Measurements from ENCODE around the gene MRPS9.

The MRPS9 gene

GRCh38 chr2:105081006-105081601, 43.2 kb downstream of the MRPS9 start:
- no peak for DNase-seq

GRCh38 chr2:105082107-105082506, 44.2 kb downstream of the MRPS9 start:
- DNase-seq: no peak

GRCh38 chr2:105085525-105085924, 47.7 kb downstream of the MRPS9 start:
- no peak for DNase-seq

GRCh38 chr2:105087273-105087672, 49.4 kb downstream of the MRPS9 start:
- DNase-seq: no peak

GRCh38 chr2:105090091-105090490, 52.2 kb downstream of the MRPS9 start:
- no peak for DNase-seq

- no peak for DNase-seq
These were observed 54.9 kb downstream of the MRPS9 start for GRCh38 chr2:105092797-105093196.

GRCh38 chr2:105099153-105099552, 61.3 kb downstream of the MRPS9 start:
- DNase-seq: no peak

- DNase-seq: no peak
These were observed 62.4 kb downstream of the MRPS9 start for GRCh38 chr2:105100046-105100840.

- DNase-seq: no peak
These were observed 64.1 kb downstream of the MRPS9 start for GRCh38 chr2:105102001-105102400.

GRCh38 chr2:105102963-105103421, 65.1 kb downstream of the MRPS9 start:
- no peak for DNase-seq

GRCh38 chr2:105103481-105103880, 65.6 kb downstream of the MRPS9 start:
- no peak for DNase-seq

- no peak for DNase-seq
These were observed 66.4 kb downstream of the MRPS9 start for GRCh38 chr2:105104208-105104731.

- no peak for DNase-seq
These were observed 72.5 kb downstream of the MRPS9 start for GRCh38 chr2:105110295-105110829.

- no peak for DNase-seq
These were observed 73.7 kb downstream of the MRPS9 start for GRCh38 chr2:105111365-105112150.

- DNase-seq: no peak
These were observed 74.5 kb downstream of the MRPS9 start for GRCh38 chr2:105112345-105112744.

GRCh38 chr2:105113616-105114291, 75.9 kb downstream of the MRPS9 start:
- DNase-seq: no peak

- no peak for DNase-seq
These were observed 76.7 kb downstream of the MRPS9 start for GRCh38 chr2:105114551-105114950.

- DNase-seq: no peak
These were observed 78.5 kb downstream of the MRPS9 start for GRCh38 chr2:105116348-105116747.

- no peak for DNase-seq
These were observed 79.7 kb downstream of the MRPS9 start for GRCh38 chr2:105117565-105117964.

GRCh38 chr2:105118960-105119359, 81.1 kb downstream of the MRPS9 start:
- DNase-seq: no peak

GRCh38 chr2:105121434-105121833, 83.6 kb downstream of the MRPS9 start:
- no peak for DNase-seq

GRCh38 chr2:105125428-105125827, 87.6 kb downstream of the MRPS9 start:
- DNase-seq: no peak

- DNase-seq: no peak
These were observed 88.1 kb downstream of the MRPS9 start for GRCh38 chr2:105125920-105126319.

Data from stimulated activated CD8-positive, alpha-beta memory T cell treated with anti-CD3 and anti-CD28 coated beads, Interleukin-4, amount 100 ng/mL, for 48 hours (primary cell).